NCI-H526 treated with DMSO at 0.1 percent for 48 hours (cell line): ENCODE measurements around the gene CERK.

Experiments
- DNase-seq: peaks from one replicate; lab custom pipeline; 2025; lab: John Stamatoyannopoulos, UW

Gene CERK

DNA sequence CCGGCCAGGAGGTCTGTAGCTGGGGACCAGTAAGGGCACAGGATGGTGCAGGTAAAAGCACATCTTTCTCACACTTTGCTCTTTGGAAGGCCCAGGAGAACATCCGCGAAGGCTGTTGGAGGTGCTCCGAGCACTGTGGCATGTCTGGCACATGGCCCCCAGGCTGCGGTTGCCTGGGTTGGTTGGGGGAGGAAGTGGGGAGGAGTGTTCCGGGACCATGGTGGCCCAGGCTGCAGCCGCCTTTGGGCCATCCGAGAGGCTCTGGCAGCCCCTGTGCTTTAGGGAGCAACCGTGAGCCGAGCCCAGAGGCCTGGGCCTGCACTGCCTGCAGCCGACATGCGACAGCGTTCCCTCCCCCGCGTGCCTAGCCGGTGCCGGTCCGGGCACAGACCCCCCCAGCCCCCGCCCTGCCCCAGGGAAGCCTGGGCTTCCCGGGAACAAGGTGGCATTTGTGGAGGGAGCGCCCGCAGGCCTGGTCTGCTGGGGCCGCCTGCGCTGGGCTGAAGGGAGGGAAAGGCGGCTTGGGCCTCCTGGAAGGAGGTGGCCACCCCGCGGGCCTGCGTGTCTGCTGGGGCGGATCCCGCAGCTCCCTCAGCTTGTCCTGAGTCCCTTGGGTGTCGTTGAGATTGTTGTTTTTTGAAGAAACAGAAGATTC is 59.9 kb downstream of the CERK start:
- no peak for DNase-seq

- DNase-seq: no peak
Observed at GRCh38 chr22:46677323-46678002, 60.6 kb downstream of the CERK start.

- DNase-seq: no peak
Observed at GRCh38 chr22:46676881-46677280, 61.2 kb downstream of the CERK start.

- DNase-seq: no peak
Observed at GRCh38 chr22:46676479-46676878, 61.6 kb downstream of the CERK start.

DNA sequence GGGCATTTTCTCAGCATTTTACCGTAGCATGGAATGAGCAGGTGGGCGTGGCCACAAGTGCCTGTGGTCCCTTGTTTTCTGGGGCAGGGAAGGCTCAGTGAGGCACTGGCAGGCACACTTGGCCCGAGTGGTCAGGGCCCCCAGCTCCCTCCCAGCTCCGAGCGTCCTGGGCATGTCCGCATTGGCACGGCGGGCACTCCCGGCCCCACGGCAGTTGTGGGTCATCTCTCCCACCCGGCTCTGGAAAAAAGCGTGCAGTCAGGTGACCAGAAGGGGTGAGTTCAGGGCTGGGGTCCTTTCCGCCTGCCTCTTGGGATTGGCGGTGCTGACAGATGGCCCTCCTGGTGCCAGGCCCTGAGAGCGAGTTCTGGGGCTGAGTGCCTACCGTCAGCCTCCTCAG is 62.1 kb downstream of the CERK start:
- DNase-seq: no peak

DNA sequence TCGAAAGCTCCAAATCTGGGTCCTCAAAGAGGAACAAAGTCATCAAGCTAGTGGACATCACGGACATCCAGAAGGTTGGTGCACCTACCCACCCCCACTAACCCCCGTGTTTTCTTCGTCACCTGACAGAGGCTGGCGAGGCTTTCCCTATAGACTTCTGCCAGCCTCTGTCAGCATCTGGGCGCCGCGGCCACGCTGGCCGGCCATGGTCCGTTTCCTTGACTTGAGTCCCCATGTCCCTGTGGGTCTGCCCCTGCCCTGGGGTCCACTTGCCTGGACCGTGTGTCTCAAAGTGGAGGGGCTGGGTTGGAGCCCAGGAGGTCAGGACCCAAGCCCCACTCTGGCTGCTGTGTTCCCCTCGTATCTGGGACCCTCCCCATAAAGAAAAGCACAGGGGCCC is 62.6 kb downstream of the CERK start:
- no peak for DNase-seq

GRCh38 chr22:46674906-46675305 is 63.1 kb downstream of the CERK start:
- DNase-seq: no peak

DNA sequence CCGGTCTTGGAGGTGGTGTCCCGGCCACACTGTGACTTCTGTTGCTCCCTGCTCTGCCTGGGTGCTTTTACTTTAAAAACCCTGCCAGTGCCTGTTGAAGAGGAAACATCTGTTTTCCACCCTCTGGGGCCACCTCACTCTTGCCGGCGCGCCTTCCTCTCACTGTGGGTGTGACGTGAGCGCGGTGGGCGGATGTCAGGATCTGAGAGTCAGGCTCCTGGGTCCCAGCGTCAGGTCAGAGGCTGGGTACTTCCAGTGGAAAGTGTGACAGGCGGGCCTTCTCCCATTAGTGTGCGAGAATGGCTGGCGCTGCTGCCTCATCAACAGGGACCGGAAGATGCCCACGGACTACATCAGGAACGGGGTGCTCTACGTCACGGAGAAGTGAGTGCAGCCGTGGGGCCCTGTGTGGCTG is 63.7 kb downstream of the CERK start:
- no peak for DNase-seq

DNA sequence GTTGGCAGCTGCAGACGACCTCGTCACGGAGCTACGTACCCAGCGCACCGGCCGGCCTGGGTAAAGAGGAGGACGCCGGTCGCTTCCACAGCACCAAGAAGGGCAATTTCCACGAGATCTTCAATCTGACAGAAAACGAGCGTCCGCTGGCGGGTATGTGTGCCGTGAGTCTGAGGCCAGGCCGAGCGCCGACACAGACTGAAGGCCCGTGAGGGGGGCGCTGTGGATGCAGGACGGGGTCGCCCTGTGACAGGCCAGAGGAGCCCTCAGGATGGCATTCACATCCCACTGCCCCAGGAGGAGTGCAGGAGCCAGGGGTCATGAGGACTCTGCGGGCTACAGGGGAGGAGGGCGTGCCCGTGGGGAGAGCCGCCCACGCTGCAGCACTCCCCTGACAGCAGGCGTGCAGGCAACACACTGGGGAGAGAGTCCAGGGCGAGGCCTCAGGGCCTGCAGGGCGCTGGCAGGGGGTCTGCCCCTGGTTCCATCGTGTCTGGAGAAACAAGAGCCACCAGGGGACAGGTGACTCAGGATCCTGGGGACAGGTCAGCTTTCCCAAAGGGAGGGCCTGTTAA is 64.3 kb downstream of the CERK start:
- DNase-seq: no peak

DNA sequence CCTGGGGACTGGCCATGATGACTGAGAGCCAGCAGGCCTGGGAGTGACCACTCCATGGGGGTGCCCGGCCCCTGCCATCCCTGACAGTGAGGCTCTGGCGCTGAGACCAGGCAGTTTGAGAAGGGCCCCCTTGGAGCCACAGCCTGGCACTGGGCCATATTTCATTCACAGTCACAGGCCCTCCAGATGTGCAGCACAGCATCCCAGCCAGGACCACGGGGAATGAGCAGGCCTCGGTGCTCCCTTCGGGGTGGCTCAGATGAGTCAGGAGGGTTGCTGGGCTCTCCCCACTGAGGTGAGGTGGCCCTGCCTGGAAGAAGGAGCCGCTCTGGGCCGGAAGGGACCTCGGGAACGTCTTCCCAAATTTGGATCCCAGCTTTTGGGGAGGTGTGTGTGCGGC is 64.8 kb downstream of the CERK start:
- no peak for DNase-seq

- DNase-seq: no peak
Observed at GRCh38 chr22:46672731-46673130, 65.3 kb downstream of the CERK start.

DNA sequence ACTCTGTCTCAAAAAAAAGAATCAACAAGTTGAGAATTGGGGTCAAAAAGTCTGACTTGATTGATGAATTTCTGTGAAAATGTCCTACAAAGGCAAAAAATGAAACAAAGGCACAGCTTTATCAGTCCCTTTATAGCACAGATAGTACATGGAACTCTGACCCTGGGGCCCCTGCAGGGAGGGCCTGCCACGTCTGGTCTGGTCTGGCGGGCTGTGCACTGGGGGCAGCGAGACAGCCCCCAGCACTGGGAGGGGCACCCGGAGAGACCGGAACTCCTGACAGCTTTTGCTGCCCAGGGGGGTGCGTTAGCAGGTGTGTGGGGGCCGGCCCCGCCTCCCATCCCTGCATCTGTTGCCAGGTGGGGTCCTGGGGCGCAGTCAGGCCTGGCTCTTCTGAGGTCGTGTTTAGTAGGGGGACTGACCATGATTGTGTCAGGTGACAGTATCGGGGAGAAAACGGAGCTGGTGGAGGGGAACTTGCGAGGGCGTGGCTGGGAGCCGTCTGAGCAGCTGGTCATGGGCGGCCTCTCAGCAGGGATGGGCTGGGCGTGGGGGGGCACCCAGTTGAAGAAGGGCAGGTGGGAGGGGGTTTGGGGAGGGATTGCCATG is 66.1 kb downstream of the CERK start:
- DNase-seq: no peak

- no peak for DNase-seq
Observed at GRCh38 chr22:46669201-46669600, 68.9 kb downstream of the CERK start.

DNA sequence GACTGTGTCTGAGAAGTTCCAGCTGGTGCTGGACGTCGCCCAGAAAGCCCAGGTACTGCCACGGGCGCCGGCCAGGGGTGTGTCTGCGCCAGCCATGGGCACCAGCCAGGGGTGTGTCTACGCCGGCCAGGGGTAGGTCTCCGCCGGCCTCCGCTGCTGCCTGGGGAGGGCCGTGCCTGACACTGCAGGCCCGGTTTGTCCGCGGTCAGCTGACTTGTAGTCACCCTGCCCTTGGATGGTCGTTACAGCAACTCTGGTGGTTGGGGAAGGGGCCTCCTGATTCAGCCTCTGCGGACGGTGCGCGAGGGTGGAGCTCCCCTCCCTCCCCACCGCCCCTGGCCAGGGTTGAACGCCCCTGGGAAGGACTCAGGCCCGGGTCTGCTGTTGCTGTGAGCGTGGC is 69.9 kb downstream of the CERK start:
- DNase-seq: no peak

- DNase-seq: no peak
Observed at GRCh38 chr22:46667245-46667623, 70.8 kb downstream of the CERK start.

GRCh38 chr22:46666577-46667244 is 71.3 kb downstream of the CERK start:
- no peak for DNase-seq

DNA sequence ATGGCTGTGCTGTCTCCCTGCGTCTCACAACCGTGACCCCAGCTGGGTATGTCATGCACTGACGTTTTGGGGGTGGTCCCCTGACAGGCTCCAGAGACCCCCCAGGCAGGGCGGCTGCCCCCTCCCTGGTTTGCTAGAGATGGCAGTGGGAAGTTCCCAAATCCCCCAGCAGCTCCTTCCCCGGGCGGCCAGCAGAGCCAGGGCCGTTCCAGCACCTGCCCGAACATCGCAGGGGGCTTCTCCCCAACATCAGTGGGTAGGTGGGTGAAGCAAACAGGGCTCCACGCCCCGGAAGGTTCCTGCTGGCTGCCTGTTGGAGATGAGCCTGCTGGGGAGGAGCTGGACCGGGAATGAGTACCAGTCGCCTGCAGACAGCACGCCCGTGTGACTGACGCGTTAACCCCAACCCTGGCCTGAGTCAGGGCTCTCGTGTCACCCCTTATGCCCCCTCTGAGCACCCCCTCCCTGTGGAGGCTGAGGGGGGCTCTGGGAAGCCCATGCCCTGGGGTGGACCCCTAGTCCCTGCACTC is 72.2 kb downstream of the CERK start:
- no peak for DNase-seq

DNA sequence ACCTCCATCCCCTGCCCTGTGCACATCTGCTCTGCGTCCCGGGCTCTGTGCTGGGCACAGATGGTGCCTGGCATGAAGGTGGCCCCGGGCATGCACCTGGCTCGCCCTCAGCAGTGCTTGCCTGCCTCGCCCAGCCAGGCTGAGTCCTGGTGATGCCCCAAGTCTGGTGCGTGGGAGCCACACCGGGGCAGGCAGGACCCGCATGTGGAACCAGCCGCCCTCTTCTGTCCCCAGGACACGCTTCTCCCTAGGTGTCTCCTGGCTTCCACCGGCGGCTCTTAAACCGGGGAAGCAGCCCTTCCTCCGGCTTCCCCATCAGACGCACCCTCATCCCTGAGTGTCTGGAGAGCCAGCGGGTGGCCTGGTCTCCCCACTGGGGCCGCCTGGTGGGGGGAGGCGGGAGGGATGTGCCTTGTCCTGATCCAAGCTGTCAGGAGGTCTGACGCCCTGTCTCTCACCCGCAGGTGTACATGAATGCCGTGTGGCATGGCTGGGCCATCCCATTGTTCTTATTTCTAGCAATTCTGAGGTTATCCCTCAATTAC is 72.8 kb downstream of the CERK start:
- DNase-seq: no peak

GRCh38 chr22:46664301-46664855 is 73.7 kb downstream of the CERK start:
- DNase-seq: no peak

DNA sequence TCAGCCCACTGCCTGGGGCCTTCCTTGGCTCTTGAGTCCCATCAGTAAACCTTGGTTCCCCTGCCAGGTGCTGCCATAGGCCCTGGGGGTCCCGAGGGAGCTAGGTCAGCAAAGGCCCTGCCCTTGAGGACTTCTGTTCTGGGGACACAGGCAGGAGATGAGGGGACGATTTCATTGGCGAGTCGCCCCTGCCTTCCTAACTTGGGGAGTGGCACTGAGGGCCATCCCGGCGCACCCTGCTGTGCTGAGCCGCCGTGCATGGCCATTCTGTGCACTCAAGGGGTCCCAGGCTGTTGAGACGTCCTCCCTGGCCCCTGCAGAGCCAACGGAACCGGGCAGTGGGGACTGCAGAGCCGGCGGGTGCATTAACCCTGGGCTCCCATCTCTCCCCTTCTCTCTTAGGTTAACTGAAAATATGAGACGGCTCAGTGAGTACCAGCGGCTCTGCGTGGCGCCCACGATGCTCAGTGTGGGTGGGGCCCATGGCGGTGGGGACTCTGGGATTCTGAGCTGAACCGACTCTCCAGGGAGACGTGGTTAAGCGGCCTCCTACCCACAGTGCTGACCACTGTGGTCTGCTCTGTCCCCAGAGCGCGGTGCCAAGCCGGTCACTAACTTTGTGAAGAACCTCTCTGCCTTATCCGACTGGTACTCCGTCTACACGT is 74.5 kb downstream of the CERK start:
- no peak for DNase-seq

DNA sequence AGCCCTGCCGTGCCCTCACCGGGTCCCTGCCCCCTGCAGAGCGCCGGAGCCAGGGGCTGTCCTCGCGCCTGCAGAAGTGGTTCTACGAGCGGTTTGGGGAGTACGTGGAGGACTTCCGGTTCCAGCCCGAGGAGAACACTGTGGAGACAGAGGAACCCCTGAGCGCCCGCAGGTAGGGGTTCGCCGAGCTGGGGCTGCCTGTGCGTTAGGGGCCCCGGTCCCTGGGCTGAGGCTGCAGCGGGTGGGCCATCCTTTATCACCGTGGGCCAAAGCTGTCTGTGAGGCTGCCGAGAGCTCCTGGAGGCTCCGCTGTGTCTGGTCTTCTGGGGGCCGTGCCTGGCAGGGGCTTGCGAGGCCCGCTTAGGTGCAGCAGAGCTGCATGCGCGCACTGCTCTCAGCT is 75.1 kb downstream of the CERK start:
- no peak for DNase-seq
